GM19023 (cell line): ENCODE data around the gene ASMTL.
"Not testable (repeated sequence)": the region's sequence is repeated elsewhere in the genome, so short reads cannot be mapped to it uniquely, and the experiment has no call there.

Experiments
- ATAC-seq: cut with Tn5 transposase; IDR thresholded peaks from one replicate; pipeline ENCODE4 v1.9.1; 2021; ENCODE audit warnings: mild to moderate bottlenecking, moderate library complexity; ENCODE audit not compliant: unreplicated experiment

Gene ASMTL

GRCh38 chrX:1390621-1391369 is 61.9 kb downstream of the ASMTL start:
- no peak for ATAC-seq

GRCh38 chrX:1389993-1390285 is 62.8 kb downstream of the ASMTL start:
- ATAC-seq: no peak

- ATAC-seq: no peak
Measured at GRCh38 chrX:1389181-1389992, 63.3 kb downstream of the ASMTL start.

GRCh38 chrX:1388651-1389050 is 64.1 kb downstream of the ASMTL start:
- ATAC-seq: no peak

GRCh38 chrX:1387141-1387776 is 65.5 kb downstream of the ASMTL start:
- no peak for ATAC-seq

- no peak for ATAC-seq
Measured at GRCh38 chrX:1386338-1387127, 66.2 kb downstream of the ASMTL start.

- no peak for ATAC-seq
Measured at GRCh38 chrX:1385253-1386223, 67.2 kb downstream of the ASMTL start.

GRCh38 chrX:1384658-1385252 is 68.0 kb downstream of the ASMTL start:
- no peak for ATAC-seq

GRCh38 chrX:1380672-1381233 is 72.0 kb downstream of the ASMTL start:
- ATAC-seq: no peak

GRCh38 chrX:1378306-1378759 is 74.4 kb downstream of the ASMTL start:
- ATAC-seq: no peak

- no peak for ATAC-seq
Measured at GRCh38 chrX:1368385-1368698, 84.4 kb downstream of the ASMTL start.

GRCh38 chrX:1366363-1366762 is 86.3 kb downstream of the ASMTL start:
- not testable (repeated sequence) for ATAC-seq

GRCh38 chrX:1361910-1362309 is 90.8 kb downstream of the ASMTL start:
- no peak for ATAC-seq

- no peak for ATAC-seq
Measured at GRCh38 chrX:1361275-1361674, 91.4 kb downstream of the ASMTL start.

GRCh38 chrX:1360171-1360570 is 92.5 kb downstream of the ASMTL start:
- ATAC-seq: no peak

- ATAC-seq: no peak
Measured at GRCh38 chrX:1359477-1359873, 93.2 kb downstream of the ASMTL start.

- ATAC-seq: no peak
Measured at GRCh38 chrX:1358793-1359476, 93.8 kb downstream of the ASMTL start.

- no peak for ATAC-seq
Measured at GRCh38 chrX:1357993-1358392, 94.7 kb downstream of the ASMTL start.
